Stimulated activated CD4-positive, alpha-beta T cell treated with anti-CD3 and anti-CD28 coated beads, Interleukin-1b, Interleukin-23, amount 100 ng/mL, for 1 hour (primary cell): ENCODE results near the gene KCNJ18.
"Not testable (repeated sequence)": the region's sequence is repeated elsewhere in the genome, so short reads cannot be mapped to it uniquely, and the experiment has no call there.

Experiments used
- DNase-seq, 2 donors: peaks; one replicate each; pipeline ENCODE4 v3.0.0-alpha.2; 2020; ENCODE audit warnings: low read depth in 2 of 2

The KCNJ18 gene

GRCh38 chr17:21685061-21685795, 7.1 kb upstream of the KCNJ18 start:
- DNase-seq, result not testable (repeated sequence)

GRCh38 chr17:21686165-21687015, 5.9 kb upstream of the KCNJ18 start:
- no peak for DNase-seq

DNA sequence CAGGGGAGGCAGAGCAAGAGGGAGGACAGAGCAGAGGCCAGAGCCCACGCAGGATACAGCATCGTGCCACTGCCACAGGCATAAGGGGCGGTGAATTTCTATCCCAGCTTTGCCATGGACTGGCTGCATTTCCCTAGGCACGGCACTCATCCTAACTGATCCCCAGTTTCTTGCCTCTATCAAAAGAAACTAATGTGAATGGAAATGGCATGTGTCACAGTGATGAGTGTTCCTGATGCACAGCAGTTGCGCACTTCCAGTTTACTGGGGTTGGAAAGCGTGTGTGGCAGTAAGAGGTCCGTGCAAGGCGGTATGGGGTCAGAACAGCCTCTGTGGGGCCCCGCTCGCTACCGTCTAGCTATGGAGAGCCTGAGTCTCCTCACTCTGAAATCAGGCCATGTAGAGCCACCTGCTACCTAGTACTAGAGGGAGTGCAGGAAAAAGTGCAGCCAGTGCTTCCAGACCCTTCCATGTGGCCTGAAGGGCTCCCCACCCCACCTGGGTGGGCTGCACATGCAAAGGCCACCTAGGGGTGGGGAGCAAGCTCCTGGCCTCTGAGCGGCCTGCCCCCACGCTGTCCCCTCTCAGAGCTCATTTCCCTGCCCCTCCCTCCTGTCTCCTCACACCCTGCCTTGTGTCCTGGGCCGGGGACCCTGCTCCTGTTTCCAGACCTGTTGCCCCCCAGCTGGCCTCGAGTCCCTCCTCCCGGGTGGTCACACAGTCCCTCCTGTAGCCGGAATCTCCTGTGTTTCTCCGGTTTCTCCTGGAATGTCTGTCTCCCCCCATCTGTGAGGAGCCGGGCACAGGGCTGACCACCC, 5.0 kb upstream of the KCNJ18 start:
- DNase-seq, result no peak

GRCh38 chr17:21688293-21688949, 3.9 kb upstream of the KCNJ18 start:
- DNase-seq, result no peak

DNA sequence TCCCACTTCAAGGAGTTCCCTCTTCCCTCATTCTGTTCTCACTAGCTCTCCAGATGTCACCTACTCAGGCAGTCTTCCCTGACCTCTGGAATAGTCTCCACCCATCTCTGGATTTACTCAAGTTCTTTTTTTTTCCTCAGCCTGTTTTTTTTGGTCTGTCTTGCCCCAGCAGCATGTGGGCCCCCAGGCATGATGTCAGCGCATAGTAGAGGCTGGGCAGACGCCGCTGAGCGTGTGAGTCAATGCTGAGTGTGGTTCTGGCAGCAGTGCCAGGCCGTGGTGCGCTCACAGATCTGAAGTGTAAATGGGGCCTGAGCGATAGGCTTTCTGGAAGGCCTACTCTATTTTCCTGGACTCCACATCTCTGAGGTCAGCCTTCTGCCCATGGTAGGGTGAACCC, 2.7 kb upstream of the KCNJ18 start:
- DNase-seq, result no peak

- DNase-seq, result not testable (repeated sequence)
Observed at GRCh38 chr17:21690811-21691210, 1.5 kb upstream of the KCNJ18 start.

DNA sequence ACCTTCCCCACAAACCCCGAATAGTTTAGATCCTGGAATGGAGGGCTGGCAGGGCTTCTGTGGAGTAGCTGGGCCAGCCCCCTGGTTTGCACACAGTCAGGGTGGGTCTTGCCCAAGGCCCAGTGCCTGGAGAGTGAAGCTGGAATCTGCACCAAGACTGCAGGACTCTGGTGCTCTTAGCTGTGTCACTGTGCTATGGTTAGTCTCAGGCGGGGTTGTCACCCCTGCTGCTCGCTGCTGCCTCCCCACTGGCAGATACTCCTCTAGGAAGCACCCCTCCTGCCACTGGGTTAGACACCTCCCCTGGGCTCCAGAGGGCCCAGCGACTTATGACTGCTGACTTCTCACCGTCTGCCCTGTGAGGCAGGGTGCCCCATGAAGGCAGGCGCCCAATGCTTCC, 842 bp upstream of the KCNJ18 start:
- not testable (repeated sequence) for DNase-seq

- not testable (repeated sequence) for DNase-seq
Observed at GRCh38 chr17:21692704-21693065, 362 bp downstream of the KCNJ18 start.

GRCh38 chr17:21693391-21693796, 1.1 kb downstream of the KCNJ18 start:
- not testable (repeated sequence) for DNase-seq

- DNase-seq, result not testable (repeated sequence)
Observed at GRCh38 chr17:21693937-21694336, 1.6 kb downstream of the KCNJ18 start.

DNA sequence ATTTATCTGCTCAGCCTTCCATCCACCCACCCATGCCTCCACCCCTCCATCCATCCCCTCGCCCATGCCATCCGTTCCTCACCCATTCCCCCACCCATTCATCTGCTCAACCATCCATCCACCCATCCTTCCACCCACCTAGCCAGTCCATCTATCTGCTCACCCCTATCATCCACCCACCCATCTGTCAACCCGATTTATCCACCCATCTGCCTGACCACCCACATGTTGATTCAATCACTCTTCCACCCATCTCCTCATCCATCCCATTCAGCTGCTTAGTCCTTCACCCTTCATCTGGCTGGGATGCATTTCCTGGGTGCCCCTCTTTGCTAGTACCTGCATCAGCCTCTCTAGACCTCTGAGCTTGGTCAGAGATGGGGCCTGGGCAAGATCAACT, 3.9 kb downstream of the KCNJ18 start:
- DNase-seq, result not testable (repeated sequence)

GRCh38 chr17:21696842-21697507, 4.7 kb downstream of the KCNJ18 start:
- DNase-seq, result not testable (repeated sequence)

DNA sequence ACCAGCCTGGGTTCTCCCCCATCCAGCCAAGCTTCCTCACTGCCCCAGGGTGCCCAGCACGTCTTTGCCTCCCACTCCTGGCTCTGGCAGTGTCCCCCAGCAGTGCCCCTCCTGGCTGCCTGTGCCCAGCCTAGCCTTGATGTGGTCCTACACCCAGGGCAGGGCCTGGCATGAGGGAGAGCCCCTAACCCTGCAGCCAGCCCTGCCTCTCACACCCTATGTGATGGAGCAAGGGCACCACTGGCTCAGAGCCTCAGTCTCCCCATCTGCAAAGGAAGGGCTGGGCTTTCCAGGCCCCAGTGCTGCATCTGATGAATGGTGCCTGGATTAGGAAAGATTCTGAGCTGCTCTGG, 5.2 kb downstream of the KCNJ18 start:
- DNase-seq, result not testable (repeated sequence)

- DNase-seq, result not testable (repeated sequence)
Observed at GRCh38 chr17:21698437-21699075, 6.2 kb downstream of the KCNJ18 start.

- not testable (repeated sequence) for DNase-seq
Observed at GRCh38 chr17:21699124-21699523, 6.8 kb downstream of the KCNJ18 start.

- DNase-seq, result not testable (repeated sequence)
Observed at GRCh38 chr17:21699573-21700236, 7.4 kb downstream of the KCNJ18 start.

DNA sequence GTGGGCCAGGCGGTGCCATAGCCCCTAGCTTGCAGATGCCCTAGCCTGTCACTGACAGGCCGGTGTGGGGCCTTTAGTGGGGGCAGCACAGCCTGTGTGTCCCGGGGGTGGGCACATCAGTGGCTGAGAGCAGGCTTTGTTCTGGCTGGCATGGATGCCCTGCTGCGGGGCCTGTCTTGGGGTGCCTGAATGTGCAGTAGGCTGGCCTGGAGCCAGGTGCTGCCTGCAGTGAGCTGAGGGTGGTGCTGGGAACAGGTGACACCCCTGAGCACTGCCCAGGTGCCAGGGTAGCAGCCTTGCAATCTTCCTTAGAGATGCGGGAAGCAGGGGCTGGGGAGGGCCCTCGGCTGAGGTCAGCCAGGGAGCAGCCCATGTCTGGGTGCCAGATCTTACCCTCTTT, 8.8 kb downstream of the KCNJ18 start:
- not testable (repeated sequence) for DNase-seq

DNA sequence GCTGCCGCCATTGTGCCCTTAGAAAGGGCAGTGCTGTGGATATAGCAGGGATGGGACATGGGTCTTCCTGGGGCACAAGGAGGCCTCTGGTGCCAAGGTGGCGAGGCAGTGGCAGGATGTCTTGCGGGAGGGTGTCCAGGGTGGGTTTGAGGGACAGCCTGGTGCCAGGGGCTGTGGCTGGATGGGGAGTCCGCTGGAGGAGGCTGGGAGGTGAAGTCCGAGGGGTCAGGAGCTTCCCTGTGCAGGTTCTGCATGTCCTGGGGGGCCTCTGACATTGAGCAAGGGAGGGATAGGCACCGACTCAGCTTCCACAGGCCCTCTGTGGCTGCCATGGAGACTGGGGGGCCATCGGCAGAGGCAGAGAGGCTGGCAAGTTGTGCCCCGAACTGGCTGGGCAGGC, 9.7 kb downstream of the KCNJ18 start:
- not testable (repeated sequence) for DNase-seq

GRCh38 chr17:21702521-21702920, 10.2 kb downstream of the KCNJ18 start:
- DNase-seq, result not testable (repeated sequence)
